Fibroblast of the aortic adventitia (primary cell): ENCODE measurements around the gene PNMA8B. TPM values are rescaled to one million over a fixed set of nuclear protein-coding genes. Genes with fewer than 3 reads are reported as not detected.

Experiments used
- DNase-seq: peaks from one replicate; pipeline ENCODE4 v3.0.0-alpha.2; 2010; ENCODE audit warnings: low read depth
- H3K4me3 ChIP-seq: 2 replicates; pipeline ENCODE4 v1.5.1; 2011; ENCODE audit warnings: low read depth, mild to moderate bottlenecking, control low read depth, low read length, moderate library complexity
- CTCF ChIP-seq: IDR thresholded peaks from 2 replicates; pipeline ENCODE4 v1.5.1; 2011; ENCODE audit warnings: mild to moderate bottlenecking, low read length, control low read depth, inconsistent platforms; ENCODE audit not compliant: insufficient read depth
- total RNA-seq: library from RNA; depleted of rRNA; stranded (reverse); fragments of >200 nt; gene quantifications from 2 replicates; pipeline ENCODE4 v1.2.3, GENCODE V29; 2012; ENCODE audit warnings: low replicate concordance

PNMA8B gene
- total RNA-seq, 1 donor, result 1.6 TPM

DNA sequence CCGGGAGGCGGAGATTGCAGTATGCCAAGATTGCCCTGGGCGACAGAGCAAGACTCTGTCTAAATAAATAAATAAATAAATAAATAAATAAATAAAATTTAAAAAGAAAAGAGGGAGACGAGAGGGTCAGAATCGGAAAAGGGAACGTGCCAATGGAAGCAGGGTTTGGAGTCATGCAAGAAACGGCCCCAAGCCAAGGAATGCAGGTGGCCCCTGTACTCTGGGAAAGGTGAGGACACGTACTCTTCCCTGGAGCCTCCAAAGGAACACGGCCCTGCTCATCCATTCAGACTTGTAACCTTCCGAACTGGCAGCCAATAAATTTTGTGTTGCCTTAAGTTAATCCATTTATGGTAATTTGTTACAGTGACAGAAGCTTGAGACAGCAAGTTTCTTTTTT lies 47.1 kb downstream of the PNMA8B start:
- DNase-seq, result no peak
- no peak for TF ChIP-seq CTCF
- H3K4me3 ChIP-seq, result no peak overlapping the region

DNA sequence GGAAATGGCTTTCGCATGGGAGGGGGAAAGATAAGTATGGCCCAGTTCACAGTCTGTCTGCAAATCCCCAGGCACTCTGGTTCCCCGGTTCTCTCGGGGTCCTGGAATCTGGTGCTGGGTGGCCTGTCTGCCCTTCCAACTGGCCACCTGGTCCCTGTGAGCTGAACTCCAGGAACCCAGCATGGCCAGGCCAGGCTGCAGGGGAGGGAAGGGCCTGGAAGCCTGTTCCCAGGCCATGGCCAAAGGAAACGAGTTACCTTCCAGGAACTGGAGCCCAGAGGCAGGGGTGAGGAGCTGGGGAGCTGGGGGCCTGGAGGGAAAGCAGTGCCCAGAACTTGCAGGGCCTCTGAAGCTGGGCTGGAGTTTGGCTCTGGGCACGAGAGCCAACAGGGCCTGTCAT lies 47.8 kb downstream of the PNMA8B start:
- no peak for TF ChIP-seq CTCF
- DNase-seq, result no peak
- H3K4me3 ChIP-seq, result no peak overlapping the region

- TF ChIP-seq CTCF, result no peak
- no peak for DNase-seq
- H3K4me3 ChIP-seq, result no peak overlapping the region
These were observed 48.7 kb downstream of the PNMA8B start for GRCh38 chr19:46447006-46447405.

GRCh38 chr19:46446021-46446420 lies 49.6 kb downstream of the PNMA8B start:
- H3K4me3 ChIP-seq, result no peak overlapping the region
- TF ChIP-seq CTCF, result no peak
- no peak for DNase-seq

- no peak for TF ChIP-seq CTCF
- no peak overlapping the region for H3K4me3 ChIP-seq
- DNase-seq, result peak; percentile 84
These were observed 52.7 kb downstream of the PNMA8B start for GRCh38 chr19:46442808-46443450.

DNA sequence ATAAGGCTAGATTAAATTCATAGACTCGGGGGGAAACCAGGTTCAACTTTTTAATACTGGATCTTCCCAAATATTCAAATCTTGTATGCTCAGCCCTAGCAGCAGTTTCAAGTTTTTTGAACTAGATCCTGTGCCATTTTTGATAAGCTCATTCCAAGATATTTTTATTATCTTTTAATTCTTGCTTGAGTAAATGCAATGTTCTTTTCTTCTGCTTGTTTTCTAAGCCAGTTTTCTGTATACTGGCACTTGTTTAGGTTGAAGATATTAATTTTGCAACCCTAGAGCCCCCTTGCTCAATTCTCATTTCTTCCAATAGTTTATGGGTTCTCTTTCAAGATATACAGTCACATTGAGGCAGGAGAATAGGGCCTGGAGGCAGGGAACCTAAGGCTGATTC lies 53.8 kb downstream of the PNMA8B start:
- H3K4me3 ChIP-seq, result no peak overlapping the region
- DNase-seq, result peak; percentile 85
- TF ChIP-seq CTCF, result no peak

Other genes with a start within 250 kb of the PNMA8B start
- 0.49 and 0.99 TPM in 2 replicates for gene HIF3A, start 198.8 kb downstream of the PNMA8B start, total RNA-seq
- 14.9 and 52.4 TPM in 2 replicates for gene PPP5C, start 148.8 kb downstream of the PNMA8B start, total RNA-seq
- gene CCDC8, start 82.3 kb downstream of the PNMA8B start, total RNA-seq, result 8.5 and 26.9 TPM in 2 replicates
- not detected in 2 replicates for gene PNMA8C, start 66.9 kb downstream of the PNMA8B start, total RNA-seq
- gene PNMA8A, start 24.3 kb downstream of the PNMA8B start, total RNA-seq, result 2.1 and 2.3 TPM in 2 replicates
- gene CALM3, start 105.5 kb upstream of the PNMA8B start, total RNA-seq, result 112 and 210 TPM in 2 replicates
- gene PTGIR, start 129.2 kb upstream of the PNMA8B start, total RNA-seq, result 11.4 and 23.2 TPM in 2 replicates
- gene GNG8, start 140.3 kb upstream of the PNMA8B start, total RNA-seq, result not detected in 2 replicates
- 5.1 and 17.5 TPM in 2 replicates for gene DACT3, start 165.3 kb upstream of the PNMA8B start, total RNA-seq
- 8.0 and 9.7 TPM in 2 replicates for gene PRKD2, start 221.2 kb upstream of the PNMA8B start, total RNA-seq